Measurements from ENCODE around the gene NLRP3.

- TF ChIP-seq EZH2 (IDR thresholded peaks at IDR 0.05; ENCODE audit: insufficient read depth, poor library complexity, severe bottlenecking) (no peak), EZH2phosphoT487 (IDR thresholded peaks at IDR 0.05; ENCODE audit: insufficient read depth, low read depth) (no peak)
These were observed 71.1 kb downstream of the NLRP3 start for GRCh38 chr1:247487057-247487456.
